Tibial nerve (tissue), 4 donors: ENCODE data around the gene SLC46A1.

Experiments
- CTCF ChIP-seq, 5 experiments: fragments of 200-600 bp in 3 of 5; fragments of 450-650 bp in 2 of 5; sonication (generic) in 3 of 5; IDR thresholded peaks; one replicate each; pipeline ENCODE4 v1.5.1; 2016 to 2019; ENCODE audit warnings: antibody characterized with exemption in 5 of 5, mild to moderate bottlenecking in 3 of 5, moderate library complexity in 2 of 5
- EP300 ChIP-seq, 2 donors: sonication (generic); formaldehyde crosslinking; IDR thresholded peaks; one replicate each; pipeline ENCODE4 v1.6.1; 2017; ENCODE audit warnings: antibody characterized with exemption in 2 of 2, mild to moderate bottlenecking in 1 of 2

DNA sequence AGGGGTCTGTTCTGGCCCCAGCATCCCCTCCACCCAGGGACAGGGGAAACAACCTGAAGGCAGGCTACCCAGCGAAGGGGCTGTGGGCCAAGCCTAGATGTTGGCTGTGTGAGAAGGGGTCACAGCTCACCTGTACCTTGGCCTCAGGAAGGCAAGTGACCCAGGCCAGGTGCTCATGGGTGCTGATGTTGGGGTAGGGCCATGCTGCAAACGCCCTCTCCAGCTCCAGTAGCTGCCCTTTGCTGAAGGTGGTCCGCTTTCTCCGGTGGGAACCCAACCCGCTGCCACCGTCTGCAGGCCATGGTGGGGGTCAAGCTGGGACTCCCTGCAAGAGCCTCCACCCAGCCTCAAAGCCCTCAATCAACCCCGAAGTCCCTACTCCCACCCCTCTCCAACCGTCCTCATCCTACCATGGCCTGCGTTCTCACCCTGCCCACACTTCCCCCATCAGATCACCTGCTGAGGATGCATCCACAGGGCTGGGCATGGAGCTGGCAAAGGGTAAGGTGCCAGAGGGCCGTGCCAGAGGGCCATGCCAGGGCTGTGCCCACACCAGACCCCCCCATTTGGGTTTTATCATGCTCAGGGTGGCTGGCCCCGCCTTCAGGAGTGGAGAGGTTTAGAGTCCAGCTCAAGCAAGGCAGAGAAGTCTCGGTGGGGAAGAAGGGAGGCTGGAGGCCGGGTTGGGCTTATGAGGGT, 41.2 kb downstream of the SLC46A1 start, which contains the start of gene SEBOX:
- TF ChIP-seq CTCF (IDR thresholded peaks at IDR 0.05) (no peak), EP300 (IDR thresholded peaks at IDR 0.05) (no peak)
